NCI-H748 (cell line): Measurements from ENCODE around the gene SPATA13.
"Not testable (repeated sequence)": the region's sequence is repeated elsewhere in the genome, so short reads cannot be mapped to it uniquely, and the experiment has no call there.

Experiments used
- DNase-seq: peaks from one replicate; lab custom pipeline; 2025; ENCODE audit not compliant: unreplicated experiment; lab: John Stamatoyannopoulos, UW

Gene SPATA13

DNA sequence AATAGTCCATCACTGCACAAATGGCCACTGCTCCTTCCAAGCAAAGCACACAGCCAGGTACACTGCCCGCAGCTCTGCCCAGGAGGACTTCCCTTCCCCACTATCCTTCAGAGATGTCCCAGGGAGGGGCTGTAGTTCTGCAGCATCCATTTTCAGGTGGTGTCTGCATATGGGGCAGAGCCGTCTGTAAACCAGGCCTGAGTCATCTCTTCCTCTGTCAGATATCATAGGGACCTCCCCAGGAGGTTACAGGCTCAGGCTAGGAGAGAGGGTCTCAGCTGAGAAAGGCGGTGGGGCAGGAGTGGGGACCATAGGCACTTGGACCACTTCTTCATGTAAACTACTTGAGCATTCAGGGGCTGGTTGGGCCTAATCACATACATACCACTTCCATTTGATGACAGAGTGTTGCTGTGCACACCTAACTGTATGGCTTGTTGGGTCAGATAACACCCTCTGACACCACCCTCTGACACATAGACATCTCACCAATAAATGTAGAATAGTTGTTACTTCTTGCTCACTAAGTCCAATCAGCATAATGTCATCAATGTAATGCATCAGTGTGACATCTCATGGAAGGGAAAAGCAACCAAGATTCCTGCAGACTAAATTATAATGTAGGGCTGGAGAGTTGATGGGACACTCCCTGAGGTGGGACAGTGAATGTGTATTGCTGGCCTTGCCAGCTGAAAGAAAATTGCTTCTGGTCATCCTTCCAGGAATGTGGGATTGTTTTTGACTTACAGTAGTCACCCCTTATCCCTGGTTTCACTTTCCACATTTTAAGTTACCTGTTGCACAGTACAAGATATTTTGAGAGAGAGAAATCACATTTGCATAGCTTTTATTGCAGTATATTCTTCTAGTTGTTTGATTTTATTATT lies 189.5 kb downstream of the SPATA13 start:
- DNase-seq: not testable (repeated sequence)

- no peak for DNase-seq
Observed at GRCh38 chr13:24351423-24351822, 190.9 kb downstream of the SPATA13 start.

DNA sequence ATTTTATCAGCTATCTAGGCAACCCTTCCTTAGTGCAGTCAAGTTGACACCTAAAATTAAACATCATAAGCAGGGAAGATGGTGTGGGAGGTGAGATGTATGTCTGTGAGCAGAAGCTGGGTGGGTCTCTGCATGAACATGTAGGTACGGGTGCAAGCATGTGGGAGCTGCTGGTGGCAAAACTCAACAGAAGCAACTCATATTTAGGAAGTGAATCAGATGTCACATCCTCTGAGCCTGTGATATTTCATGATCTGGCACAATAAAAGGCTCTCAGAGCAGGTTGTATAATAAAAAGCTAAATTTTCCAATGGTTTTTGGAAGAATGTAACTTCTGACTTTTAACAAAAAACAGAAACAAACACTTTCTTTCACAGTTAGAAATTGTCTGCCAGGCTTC lies 193.2 kb downstream of the SPATA13 start:
- no peak for DNase-seq

DNA sequence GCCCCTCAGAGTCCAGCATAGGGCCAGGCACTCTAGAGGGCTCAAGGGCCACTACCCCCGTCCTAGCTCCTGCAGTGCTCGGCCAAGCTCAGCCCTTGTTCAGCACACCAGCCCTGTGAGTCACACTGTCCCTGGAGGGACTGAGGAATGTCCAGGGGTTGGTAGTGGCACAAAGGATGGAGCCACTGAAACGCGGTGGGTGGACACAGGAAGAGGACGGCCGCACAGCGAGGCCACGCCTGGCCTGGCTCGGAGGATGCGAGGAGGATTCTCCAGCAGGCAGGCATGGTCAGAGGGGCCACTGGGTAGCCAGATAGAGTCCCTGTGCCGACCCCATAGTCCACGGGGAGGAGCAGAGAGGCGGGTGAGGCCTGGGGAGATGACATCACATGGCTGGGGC lies 194.6 kb downstream of the SPATA13 start:
- DNase-seq: no peak

DNA sequence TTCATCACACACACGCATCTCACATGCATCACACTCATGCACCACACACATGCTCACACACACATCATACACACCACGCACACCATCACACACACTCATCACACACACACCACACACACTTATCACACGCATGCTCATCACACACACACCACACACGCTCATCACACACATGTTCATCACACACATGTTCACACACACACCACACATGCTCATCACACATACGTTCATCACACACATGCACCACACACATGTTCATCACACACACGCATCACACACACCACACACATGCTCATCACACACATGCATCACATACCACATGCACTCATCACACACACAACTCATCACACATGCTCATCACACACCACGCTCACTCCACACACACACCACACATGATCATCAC lies 195.8 kb downstream of the SPATA13 start:
- DNase-seq: no peak
